ENCODE data around the gene PTH2.

DNA sequence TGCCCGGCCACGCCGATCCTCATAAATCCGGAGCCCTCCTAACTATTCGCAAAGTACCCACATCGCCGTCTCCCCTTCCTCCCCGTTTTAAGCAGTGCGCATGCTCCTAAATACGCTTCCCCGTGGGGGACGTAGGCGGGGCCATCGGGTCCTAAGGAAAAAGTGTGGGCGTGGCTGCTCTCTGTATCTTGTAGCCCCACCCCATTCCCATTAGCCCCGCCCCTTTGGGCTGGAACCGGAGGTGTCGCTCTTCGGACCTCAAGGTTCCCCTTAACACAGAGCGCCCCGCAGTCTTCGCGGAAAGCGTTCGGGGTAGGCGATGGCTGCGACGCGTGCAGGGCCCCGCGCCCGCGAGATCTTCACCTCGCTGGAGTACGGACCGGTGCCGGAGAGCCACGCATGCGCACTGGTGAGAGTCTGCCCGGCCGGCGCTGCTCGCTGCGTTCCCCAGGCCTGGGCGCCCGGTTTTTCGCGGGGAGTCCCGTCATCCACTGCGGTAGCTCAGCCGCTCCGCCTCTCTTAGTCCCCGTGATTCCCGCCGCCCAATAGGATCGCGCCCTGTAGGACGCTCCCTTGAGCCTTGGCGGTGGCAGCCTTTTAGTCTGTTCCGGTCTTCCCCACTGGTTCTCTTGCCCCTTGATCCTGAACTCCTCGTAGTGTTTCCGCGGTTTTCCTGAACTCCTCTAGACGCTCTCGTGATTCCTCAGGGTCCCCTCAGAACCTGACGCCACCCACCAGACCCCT, 29.9 kb upstream of the PTH2 start, which contains the start of gene ALDH16A1:
- TF ChIP-seq EZH2phosphoT487 (IDR thresholded peaks at IDR 0.05; ENCODE audit: low read depth): no peak
- TF ChIP-seq, protein P1, sequence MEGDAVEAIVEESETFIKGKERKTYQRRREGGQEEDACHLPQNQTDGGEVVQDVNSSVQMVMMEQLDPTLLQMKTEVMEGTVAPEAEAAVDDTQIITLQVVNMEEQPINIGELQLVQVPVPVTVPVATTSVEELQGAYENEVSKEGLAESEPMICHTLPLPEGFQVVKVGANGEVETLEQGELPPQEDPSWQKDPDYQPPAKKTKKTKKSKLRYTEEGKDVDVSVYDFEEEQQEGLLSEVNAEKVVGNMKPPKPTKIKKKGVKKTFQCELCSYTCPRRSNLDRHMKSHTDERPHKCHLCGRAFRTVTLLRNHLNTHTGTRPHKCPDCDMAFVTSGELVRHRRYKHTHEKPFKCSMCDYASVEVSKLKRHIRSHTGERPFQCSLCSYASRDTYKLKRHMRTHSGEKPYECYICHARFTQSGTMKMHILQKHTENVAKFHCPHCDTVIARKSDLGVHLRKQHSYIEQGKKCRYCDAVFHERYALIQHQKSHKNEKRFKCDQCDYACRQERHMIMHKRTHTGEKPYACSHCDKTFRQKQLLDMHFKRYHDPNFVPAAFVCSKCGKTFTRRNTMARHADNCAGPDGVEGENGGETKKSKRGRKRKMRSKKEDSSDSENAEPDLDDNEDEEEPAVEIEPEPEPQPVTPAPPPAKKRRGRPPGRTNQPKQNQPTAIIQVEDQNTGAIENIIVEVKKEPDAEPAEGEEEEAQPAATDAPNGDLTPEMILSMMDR (IDR thresholded peaks at IDR 0.05; ENCODE audit: low read depth, low read length): no peak
